Right kidney (tissue), 1 donor: ENCODE measurements around the gene ABHD14A.
A peak's percentile ranks its signal among the peaks of the same experiment; 100 is the strongest.
"Not testable (repeated sequence)": the region's sequence is repeated elsewhere in the genome, so short reads cannot be mapped to it uniquely, and the experiment has no call there.

ENCODE experiments used
- DNase-seq: peaks from one replicate; pipeline ENCODE4 v3.0.0-alpha.2; 2016

ABHD14A gene

DNA sequence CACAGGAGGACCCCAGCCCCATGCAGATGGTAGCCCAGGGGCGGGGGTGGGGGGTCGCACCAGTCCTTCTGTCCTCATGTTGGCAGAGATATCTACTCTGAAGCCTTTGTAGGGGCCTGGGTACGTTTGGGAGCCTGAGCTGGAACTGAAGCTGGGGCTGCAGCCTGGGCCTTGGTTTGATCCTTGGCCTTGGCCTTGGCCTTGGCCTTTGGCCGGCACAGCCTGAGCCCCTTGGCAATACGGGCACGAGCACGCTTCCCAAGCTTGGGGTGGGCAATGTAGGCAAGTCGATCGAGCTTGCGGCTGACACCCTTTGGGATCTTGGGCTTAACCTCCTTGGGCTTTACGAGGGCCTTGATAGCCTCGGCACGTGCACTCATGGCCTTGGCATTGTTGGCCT, 18.8 kb downstream of the ABHD14A start:
- not testable (repeated sequence) for DNase-seq

GRCh38 chr3:51994530-51994929, 19.7 kb downstream of the ABHD14A start:
- no peak for DNase-seq

DNA sequence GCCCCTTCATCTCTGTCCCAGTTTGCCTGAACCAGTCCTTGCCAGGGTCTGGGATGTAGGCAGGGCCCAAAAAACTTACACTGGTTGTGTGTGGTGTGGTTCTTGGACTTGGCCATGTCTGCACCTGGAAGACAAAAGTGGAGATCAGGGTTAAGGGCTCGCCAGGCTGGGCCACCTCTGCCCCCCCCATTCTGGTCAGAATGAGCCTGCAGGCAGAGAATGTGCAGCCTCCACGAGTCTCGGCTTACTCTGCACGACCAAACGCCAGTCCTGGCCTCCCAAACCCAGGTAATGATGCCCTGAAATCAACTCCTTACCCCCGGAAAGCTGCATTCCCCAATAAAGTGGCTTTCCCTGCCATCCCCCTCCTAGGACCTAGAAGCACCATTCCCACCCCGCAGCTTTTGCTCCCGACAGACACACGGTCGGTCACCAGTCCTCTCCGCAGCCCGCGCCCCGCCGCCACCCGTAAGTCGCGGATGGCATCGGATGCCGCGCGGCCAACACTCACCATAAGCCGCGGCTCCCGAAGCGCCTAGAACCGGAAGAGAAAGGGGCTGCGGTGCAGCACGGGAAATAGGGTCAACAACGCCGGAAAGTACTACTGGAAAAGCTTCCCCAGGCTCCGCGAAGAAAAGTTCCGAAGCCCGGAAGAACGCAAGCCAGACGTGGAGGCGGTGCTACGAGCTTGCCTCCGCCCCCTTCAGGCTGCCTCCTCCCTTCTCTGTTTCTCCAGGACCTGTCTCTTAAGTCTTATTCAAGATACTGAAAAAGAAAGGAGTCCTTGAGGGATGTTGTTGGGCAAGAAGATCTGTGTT, 20.7 kb downstream of the ABHD14A start, which contains the start of gene RPL29:
Gene RPL29, minus strand, starts transcription at position 550 of the 818 bp plus-strand sequence. Its CDS starts 434 bp downstream, at position 116.
- DNase-seq = peak; percentile 88

DNA sequence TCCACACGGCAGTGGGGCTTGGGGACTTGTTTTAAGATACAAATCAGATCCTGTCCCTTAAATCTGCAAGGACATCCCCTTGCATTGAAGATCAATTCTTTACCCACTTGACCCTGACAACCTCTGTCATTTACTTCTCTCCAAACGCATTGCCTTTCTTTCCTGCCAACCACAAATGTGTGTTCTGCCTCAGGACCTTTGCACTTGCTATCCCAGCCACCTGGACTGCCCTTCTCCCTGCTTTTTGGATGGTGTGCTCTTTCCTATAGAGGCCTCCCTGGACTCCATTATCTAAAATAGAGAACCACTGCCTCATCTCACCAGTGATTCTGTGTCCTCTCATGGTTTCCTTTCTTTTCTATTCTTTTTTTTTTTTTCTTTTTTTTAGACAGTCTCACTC, 22.3 kb downstream of the ABHD14A start:
- DNase-seq = no peak

DNA sequence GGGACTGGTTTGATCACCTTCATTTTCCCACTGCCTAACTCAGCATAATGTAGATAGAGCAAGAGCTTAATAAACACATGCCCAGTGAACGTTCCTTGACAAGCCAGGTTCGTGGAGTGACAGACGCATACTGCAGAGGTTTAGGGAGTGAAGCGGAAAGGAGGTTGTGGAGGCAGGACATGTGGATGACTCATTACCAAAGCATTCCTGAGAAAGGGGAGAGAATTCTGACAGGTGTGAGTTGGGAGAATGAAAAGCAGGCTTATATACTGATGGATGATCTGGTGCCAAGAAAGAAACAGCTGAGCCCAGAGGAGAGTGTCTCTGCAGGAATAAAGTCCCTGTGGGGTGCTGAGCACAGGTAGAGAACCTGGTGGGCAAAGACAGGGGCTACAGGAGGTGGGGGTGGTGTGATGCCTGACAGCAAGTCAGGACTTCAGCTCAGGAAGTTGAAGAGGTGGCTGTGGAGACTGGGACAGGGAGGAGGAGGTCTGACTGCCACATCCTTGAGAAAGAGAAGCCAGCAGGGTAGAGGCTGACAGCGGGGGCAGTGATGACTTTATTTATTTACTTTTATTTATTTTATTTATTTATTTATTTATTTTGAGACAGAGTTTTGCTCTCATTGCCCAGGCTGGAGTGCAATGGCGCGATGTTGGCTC, 23.2 kb downstream of the ABHD14A start:
- no peak for DNase-seq

- no peak for DNase-seq
These were observed 23.9 kb downstream of the ABHD14A start for GRCh38 chr3:51998774-51999173.

GRCh38 chr3:51999846-52000245, 25.0 kb downstream of the ABHD14A start:
- DNase-seq = no peak

- peak; percentile 82 for DNase-seq
These were observed 26.6 kb downstream of the ABHD14A start for GRCh38 chr3:52001443-52001974.

- no peak for DNase-seq
These were observed 27.9 kb downstream of the ABHD14A start for GRCh38 chr3:52002748-52003147.

DNA sequence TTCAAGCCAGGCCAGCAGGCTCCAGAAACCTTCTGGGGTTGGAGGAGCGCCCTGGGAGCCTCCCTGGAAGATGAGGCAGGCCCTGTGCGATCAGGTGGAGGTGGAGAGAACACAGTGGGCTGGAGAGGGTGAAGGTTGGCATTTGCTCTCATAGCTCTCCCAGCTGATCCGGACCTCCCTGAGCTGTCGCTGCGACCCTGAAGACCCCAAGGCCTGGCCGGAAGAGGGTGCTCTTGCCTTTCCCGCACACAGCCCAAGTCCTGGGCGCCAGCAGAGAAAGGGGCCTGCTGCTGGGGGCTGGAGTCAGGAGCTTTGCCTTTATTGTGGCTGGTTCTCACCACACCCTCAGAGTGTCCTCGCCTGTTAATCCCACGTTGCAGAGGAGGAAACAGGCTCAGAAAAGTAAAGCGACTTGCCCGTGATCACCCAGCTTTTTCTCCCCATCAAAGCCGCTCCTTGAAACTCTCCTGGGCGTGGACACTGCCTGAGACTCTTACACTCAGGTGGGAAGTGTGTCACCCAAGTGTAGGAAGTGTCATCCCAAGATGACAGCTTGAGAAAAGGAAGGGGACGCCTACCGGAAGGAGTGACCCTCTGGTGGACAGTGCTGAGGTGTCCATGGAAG, 29.4 kb downstream of the ABHD14A start:
- peak; percentile 62 for DNase-seq

- no peak for DNase-seq
These were observed 30.1 kb downstream of the ABHD14A start for GRCh38 chr3:52004906-52005395.

- peak; percentile 60 for DNase-seq
These were observed 30.7 kb downstream of the ABHD14A start for GRCh38 chr3:52005571-52005986.

GRCh38 chr3:52006017-52006819, 31.4 kb downstream of the ABHD14A start:
- no peak for DNase-seq

DNA sequence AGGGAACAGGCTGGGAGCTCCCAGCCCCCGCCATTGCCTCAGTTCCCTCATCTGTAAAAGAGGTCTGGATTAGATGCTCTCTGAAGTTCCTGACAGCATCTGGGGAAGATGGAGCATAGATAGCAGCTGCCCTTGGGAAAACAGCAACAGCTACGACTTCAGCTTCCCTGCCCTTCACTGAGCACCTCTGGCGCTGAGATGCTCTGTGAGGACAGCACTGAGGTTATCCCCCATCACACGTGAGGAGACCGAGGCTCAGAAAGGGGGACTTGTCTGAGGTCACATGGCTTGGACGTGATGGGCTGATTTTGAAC, 31.9 kb downstream of the ABHD14A start:
- DNase-seq = no peak

DNA sequence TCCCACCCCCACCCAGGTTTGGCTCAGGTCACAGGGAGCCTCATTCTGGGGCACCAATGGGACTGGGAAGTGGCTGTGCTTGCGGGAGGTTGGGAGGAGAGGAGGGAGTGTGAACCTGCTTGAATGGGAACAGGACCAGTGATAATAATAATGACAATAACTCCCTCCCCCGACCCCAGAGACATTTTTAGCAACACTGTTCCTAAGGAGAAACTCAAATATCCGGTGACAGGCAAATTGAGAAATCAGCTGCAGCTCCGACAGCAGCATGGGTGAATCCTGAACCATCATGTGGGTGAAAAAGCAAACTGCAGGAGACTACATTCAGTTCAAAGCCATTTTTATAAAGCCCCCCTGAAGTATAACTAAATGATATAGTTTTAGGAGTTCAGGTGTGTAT, 32.4 kb downstream of the ABHD14A start:
- DNase-seq = no peak

DNA sequence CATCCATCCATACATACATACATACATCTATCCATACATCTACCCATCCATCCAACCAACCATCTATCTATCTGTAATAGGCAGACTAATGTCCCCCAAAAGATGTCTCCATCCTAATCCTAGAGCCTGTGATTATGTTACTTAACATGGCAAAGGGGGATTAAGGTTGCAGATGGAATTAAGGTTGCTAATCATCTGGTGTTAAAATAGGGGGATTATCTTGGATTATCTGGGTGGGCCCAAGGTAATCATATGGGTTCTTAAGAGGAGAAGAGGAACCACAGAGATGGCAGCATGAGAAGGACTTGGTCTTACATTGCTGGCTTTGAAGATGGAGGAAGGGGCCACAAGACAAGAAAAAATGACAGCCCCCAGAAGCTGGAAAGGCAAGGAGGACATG, 35.6 kb downstream of the ABHD14A start:
- no peak for DNase-seq

- DNase-seq = no peak
These were observed 37.8 kb downstream of the ABHD14A start for GRCh38 chr3:52012699-52013098.

DNA sequence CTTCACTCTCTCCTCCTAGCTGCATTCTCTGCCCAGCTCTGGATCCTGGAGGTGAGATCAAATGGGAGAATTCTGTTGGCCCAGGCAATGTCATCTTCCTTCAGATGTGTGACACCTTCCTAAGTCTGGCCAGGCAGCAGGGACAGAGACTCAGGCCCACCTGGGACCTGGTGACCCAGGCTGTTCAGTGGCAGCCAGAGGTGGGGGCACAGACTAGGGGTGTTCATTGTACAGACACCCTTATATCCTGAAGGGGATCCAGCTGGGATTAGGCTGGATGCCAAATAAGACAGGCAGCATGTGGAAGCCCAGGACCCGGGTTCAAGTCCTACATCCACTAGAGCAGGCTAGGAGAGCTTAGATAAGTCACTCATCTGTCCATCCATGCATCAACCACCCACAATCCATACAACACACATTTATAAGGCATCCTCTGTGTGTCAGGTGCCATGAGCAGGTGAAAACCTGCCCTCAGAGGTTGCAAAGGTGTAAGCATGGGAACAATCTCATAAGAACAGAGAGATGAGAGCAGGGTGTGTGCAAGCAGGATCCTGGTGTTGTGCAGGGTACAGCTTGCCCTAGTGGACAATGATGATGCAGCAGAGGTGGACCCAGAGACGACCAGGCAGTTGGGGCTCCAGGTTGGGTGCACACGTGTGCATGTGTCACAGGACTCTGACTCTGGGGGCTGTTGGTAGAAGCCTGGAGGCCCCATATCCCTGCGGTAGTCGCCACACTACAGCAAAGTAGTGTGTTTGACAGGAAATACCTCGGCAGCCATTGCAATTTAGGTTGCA, 39.1 kb downstream of the ABHD14A start:
- no peak for DNase-seq

DNA sequence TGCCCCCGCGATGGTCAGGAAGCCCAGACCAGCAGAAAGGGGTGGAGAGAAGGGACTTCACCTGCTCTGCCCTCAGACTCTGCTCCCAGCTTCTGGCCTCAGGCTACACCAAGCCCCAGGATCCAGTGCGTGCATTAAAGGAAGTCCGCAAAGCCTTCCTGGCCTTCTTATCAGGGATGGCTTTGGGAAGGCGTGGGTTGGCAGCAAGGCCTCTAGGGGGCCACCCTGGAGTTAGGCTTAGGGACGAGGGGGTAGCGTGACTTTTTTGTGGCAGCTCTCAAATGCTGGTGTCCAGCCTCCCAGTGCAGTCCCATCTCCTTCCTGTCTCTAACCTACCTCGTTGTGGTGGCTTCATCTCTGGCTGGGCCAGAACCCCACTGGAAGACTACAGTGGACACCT, 39.7 kb downstream of the ABHD14A start:
- DNase-seq = no peak

DNA sequence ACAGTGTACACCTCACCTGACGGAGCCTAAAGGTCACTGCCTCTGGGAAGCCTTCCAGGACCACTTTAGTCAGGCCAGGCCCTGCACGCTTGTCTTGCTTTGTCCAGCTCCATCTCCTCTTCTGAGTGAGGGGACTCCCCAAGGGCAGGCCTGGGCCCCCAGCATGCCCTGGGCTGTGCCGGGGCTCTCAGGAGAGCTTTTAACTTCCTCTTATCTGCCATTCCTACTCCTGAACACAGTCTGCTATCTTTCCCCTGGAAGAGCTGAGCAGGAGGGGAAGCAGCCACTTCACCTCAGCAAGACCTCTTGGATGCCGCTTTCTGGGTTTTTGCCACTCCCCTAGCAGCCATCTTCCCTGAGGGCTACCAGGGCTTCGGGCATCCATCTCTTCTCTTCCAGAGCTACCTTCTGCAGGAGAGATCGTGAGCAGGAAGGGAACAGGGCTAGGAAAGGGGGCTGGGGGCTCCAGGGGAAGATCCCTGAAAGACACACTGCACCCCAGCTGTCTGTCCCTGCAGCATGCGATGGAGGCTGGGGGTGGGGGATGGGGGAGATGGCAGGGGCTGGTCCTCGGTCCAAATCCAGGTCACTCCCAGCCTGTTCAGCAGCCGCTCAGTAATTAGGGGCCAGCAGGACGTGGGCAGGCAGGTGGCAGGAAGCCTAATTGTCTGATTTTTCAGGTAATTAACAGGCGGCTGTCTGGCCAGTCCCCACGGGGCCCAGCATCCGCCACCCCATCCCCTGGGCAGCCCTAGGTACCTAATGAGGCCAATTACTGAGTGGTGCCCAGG, 40.8 kb downstream of the ABHD14A start:
- no peak for DNase-seq
